Cerebellar nuclear complex (tissue), 1 donor: ENCODE results near the gene IL23R.

Experiments
- DNase-seq, 2 experiments: peaks; one replicate each; lab custom pipeline; 2025; lab: John Stamatoyannopoulos, UW

IL23R gene

GRCh38 chr1:67242016-67242415 is 75.8 kb downstream of the IL23R start:
- no peak for DNase-seq

DNA sequence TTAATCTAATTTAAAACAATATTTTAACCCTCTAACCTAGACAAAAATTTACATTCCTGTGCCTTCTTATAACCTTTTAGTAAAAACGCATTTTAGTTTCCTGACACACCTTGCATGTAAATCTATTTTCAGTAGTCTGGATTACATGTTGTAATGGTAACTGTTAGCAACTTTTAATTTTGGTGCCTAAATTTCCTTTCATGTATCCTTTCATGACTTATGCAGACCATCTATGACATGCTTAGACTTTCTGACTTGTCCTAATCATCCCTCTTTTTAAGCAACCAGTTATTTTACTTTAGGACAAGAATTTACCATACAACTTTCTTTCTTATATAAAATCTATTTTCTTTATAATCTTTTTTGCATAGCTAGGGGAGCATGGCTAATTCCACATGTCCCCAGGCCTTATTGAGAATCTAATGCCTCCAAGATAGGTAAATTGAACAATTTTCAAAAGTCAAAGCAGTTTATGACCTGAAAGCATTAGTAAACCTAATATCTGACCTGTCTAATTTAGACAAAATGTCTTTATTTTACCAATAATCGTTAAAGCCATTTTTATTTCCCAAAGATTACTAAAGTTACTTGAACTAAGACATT is 83.9 kb downstream of the IL23R start:
- no peak for DNase-seq

DNA sequence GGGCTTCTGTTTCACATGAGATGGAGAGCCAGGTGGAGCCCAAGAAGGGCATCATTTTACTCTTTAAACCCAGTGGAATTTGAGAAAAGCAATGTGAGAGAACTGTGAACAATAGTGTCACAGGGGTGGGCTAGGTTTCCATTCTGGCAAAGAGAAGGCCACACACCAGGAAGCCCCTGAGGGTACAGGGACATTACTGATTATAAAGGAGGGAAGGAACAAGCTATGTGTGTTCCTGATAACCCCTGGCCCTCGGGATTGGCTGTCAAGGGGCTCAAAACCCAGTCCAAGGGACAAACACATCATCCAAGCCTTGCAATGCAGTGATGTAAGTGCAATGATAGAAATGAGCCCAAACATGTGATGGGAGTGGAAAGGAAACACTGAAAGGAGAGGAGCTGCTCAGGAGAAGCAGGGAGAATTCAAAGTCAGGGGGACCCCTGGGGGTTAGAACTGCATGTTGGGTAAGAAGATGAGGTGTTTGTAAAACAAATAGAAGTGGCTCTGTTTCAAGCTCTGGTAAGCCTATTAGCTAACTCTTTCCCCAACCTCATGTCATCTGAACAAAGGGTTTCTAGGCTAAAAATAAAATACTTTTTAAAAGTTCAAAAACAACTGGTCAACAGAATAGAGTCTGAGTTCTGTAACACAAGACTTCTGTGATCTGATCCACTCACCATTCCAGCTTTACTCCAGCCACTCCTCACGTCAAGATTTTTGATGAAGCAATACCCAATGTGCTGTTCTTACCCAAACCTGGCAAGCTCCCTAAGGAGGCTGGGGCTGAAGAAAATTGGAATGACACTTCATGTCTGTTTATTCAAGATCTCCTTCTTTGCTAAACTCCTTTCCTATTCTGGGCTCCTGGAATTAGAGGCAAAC is 90.3 kb downstream of the IL23R start:
- no peak for DNase-seq

GRCh38 chr1:67257173-67257535 is 90.9 kb downstream of the IL23R start:
- DNase-seq = no peak

DNA sequence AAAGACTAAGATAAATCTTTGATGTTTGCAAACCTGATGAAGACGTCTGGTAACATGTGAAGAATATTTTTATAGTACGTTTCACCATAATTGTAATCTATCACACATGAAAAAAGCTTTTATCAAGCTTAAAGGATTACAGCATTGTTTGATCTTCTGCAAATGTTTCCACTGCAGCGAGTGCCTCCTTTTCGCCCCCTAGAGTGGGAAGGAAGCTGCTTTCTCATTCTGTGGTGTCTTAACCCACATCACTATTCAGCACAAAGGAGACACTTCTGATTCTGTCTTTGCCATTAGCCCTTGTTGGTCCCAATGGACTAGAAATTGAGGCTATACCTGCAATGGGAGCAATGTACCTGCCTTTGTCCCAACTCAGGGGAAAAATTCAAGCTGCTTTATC is 95.4 kb downstream of the IL23R start:
- DNase-seq = no peak

DNA sequence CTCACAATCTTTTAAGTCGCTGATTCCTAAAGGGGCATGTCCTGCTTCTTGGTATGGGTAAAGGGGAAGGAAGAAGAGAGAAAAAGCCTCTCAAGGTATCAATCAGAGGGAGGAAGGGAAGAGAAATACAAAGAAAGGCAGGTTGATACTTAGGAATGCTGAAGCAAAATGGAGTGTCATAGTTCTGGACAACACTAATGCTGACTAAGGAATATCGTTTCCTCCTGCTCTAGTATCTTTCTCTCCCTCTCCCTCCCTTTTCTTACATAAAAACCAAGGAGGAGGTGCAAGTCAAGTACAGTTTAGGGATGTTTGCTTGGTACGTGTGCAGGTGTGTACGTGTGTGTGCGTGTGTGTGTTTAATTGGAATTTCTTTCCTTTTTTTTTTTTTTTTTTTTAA is 96.5 kb downstream of the IL23R start:
- DNase-seq = no peak

DNA sequence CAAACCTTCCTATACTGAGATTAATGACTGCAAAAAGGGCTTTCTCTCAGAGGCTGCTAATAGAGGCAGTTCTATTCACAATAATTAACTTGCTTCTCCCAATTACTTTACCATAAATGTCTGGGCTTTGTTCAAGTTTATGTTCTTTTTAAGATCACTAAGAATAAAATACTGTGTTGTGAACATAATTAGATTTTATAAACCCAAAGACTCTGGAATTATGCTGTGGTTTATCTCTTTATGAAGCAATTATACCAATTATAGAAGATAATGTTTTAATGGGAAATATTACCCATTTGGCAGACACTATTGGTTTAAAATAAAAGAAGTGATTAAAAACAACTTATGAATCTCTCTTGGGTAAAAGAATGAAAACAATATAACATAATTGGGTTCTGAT is 97.9 kb downstream of the IL23R start:
- no peak for DNase-seq

GRCh38 chr1:67264899-67265298 is 98.6 kb downstream of the IL23R start:
- no peak for DNase-seq

DNA sequence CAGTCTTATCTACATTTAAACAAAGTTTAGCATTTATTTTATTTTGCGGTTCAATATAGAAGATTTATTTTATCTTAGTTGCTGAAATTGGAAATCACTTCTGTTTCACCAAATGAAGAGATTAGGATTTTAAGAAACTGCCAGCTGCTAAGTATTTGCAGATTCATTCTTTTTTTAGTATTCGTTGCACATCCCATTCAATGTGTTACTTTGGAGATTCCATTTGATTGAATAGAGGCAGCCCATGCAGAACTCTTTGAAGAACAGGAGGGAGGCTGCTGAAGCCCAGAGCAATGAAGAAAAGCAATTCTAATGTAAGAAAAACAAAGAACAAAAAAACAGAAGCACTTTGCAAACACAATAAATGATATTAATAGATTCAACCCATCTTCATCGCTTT is 102.8 kb downstream of the IL23R start:
- no peak for DNase-seq

DNA sequence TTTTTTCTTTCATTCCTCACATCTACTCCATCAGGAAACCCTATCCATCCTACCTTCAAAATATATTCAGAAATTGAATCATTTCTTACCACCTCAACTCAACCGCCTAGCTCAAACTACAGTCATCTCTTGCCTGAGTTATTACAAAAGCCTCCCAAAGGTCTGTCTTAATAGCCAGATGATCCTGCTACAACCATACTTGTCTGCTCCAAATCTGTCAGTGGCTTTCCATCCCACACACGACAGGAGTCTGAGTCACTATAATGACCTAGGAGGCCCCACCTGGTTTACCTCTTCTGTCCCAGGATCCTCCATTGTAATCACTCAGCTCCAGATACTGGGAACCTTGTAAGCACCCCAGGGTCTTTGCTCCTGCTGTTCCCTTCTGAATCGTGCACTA is 104.3 kb downstream of the IL23R start:
- no peak for DNase-seq

DNA sequence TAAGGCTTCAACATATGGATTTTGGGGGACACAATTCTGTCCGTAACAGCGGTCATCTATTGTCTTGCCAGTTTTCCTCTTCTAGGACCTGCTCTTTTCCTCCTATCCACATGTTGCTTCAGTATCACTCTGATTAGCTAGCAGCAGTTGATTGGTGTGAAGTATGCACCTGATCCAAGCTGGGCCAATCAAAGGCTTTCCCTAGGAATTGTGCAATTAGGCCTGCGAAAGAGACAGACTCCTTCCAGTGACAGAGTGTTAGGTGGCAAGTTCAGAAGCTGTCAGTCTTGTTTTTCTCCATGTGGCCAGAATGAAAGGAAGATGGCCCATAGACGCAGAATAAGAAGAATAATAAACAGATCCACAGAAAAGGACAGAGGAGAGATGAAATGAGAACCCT is 107.3 kb downstream of the IL23R start:
- no peak for DNase-seq

DNA sequence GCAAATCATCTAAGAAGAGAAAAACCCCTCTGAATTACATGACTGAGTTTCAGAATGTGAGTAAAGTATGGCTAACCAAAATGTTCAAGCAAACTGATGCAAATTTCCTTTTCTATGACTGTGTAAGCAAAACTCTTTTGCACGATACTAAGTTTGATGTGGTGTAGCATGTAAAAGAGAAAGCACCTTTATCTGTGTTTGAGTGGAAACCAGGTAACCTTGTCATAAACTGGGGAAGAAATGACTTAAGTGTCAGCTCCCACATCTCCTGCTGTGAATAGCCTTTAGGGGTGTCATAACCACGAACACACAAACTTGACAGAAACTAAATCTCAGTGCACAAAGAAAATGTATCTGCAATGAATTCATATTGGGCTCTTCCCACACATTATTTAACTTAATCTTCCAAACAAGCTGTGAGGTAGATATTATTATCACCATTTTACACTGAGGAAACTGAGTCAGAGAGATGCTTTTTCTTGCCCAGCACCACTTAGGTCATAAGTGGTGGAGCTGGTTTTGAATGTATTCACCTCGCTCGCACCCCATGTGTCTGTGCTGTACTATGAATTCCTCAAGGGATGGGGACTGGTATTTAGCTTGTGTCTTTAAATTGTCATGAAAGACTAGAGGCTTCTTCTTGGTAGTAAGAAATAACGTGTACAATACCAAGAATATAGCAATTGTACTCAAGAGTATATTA is 108.5 kb downstream of the IL23R start:
- no peak for DNase-seq

- DNase-seq = no peak
These were observed 114.4 kb downstream of the IL23R start for GRCh38 chr1:67280696-67281095.

GRCh38 chr1:67281244-67281643 is 115.0 kb downstream of the IL23R start:
- DNase-seq = no peak

DNA sequence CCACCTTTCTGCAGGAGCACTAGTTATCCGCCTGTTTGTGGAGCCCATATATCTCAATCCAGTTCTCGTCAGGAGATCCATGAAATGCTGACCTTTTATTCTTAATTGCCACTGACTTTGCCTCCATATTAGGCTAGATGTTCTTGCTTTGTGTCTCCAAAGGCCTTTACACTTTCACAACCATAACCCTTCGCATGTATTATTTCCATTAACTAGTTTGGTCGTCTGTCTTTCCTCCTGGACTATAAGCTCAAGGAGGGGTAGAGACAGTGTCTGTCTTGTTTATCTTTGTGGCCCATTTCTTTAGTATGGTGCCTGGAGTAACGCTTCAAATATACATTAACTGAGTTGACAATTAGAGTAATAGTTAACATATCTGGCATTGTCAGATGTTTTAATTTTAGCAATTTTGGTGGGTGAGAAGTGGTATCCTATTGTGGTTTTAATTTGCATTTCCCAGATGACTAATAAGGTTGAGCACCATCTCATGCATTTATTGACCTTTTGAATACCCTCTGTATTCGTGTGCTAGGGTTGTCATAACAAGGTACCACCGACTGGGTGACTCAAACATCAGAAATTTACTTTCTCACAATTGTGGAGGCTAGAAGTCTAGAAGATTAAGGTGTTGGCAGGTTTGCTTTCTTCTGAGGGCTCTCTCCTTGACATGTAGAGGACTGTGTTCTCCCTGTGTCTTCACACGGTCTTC is 119.7 kb downstream of the IL23R start:
- DNase-seq = no peak

DNA sequence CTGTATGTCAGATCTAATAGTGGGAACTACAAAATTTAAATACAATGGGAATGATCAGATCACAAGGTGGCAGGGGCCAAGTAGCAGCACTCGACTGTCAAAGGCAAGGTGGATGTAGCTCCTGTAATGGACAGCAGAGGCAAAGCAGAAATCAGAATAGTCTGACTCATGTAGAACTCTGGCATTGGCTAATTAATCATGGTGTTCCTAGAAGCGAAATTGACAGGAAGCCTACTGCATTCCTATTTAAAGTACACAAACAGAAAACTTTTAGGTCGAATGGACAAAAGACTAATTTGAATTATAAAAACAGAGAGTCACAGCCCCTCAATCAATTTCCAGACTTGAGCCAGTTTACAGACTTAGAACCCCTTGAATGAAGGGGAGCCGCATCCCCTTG is 124.0 kb downstream of the IL23R start:
- DNase-seq = no peak

- DNase-seq = no peak
These were observed 128.8 kb downstream of the IL23R start for GRCh38 chr1:67294836-67295617.

DNA sequence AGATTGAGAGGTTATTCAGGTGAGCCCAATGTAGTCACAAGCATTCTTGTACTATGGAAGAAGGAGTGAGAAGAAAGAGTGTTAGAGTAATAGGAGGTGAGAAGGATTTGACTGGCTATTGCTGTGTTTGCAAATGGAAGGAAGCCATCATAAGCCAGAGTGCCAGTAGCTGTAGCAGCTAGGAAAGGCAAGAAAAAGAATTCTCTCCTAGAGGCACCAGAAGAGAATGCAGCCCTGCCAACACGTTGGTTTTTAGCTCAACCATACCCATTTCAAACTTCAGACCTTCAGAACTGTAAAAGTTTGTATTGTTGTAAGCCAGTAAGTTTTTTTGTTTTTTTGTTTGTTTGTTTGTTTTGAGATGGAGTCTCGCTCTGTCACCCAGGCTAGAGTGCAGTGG is 132.5 kb downstream of the IL23R start:
- no peak for DNase-seq

- no peak for DNase-seq
These were observed 133.0 kb downstream of the IL23R start for GRCh38 chr1:67299296-67299695.

- no peak for DNase-seq
These were observed 134.3 kb downstream of the IL23R start for GRCh38 chr1:67300561-67300960.

DNA sequence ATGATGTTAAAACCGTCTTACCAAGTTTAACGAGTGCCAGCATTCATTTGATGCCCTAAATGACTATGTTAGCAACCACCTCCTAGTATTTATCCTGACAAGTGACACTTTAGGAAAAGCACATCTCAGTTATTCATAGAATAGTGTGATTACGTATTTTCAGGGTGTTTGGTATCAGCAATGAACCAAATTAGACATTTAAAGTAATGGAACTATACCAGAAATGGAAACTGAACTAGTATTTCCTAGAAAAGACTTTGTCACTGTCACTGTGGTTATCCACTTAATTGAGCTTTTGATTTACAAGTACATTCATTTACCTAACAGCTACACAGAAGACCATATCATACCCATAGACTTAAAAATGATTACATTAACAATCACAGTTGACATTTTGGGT is 137.8 kb downstream of the IL23R start:
- no peak for DNase-seq

GRCh38 chr1:67306547-67306946 is 140.3 kb downstream of the IL23R start:
- no peak for DNase-seq
